HG02973 (cell line): Measurements from ENCODE around the gene TNPO2.

ENCODE experiments used
- ATAC-seq: cut with Tn5 transposase; IDR thresholded peaks from one replicate; pipeline ENCODE4 v1.9.1; 2021; ENCODE audit warnings: moderate library complexity; ENCODE audit not compliant: unreplicated experiment

Gene TNPO2

GRCh38 chr19:12723641-12724426 is at the start of gene TNPO2:
TSS of gene TNPO2 (minus strand) at chr19:12723932. CDS start at chr19:12720977, 2,955 bp downstream.
- ATAC-seq: no peak

- no peak for ATAC-seq
These were observed 48.6 kb upstream of the TNPO2 start for GRCh38 chr19:12772323-12772722.

GRCh38 chr19:12770922-12771321 is 47.2 kb upstream of the TNPO2 start:
- no peak for ATAC-seq

- ATAC-seq: no peak
These were observed 46.0 kb upstream of the TNPO2 start for GRCh38 chr19:12769689-12770088.

GRCh38 chr19:12767666-12768065 is 43.9 kb upstream of the TNPO2 start:
- no peak for ATAC-seq

GRCh38 chr19:12767150-12767549 is 43.4 kb upstream of the TNPO2 start:
- ATAC-seq: no peak

- ATAC-seq: no peak
These were observed 42.4 kb upstream of the TNPO2 start for GRCh38 chr19:12766051-12766521.

- no peak for ATAC-seq
These were observed 41.0 kb upstream of the TNPO2 start for GRCh38 chr19:12764698-12765097.

- no peak for ATAC-seq
These were observed 39.4 kb upstream of the TNPO2 start for GRCh38 chr19:12763100-12763499.

GRCh38 chr19:12759686-12760085 is 36.0 kb upstream of the TNPO2 start:
- ATAC-seq: no peak

GRCh38 chr19:12757544-12758274 is 34.0 kb upstream of the TNPO2 start:
- ATAC-seq: no peak

GRCh38 chr19:12756150-12756883 is 32.6 kb upstream of the TNPO2 start:
- ATAC-seq: no peak

GRCh38 chr19:12754465-12755196 is 30.9 kb upstream of the TNPO2 start:
- no peak for ATAC-seq

GRCh38 chr19:12752056-12752781 is 28.5 kb upstream of the TNPO2 start:
- no peak for ATAC-seq

GRCh38 chr19:12751635-12752034 is 27.9 kb upstream of the TNPO2 start, which contains the start of gene BEST2:
TSS of gene BEST2 (plus strand) at chr19:12751791. CDS start at chr19:12752593, 802 bp downstream.
- ATAC-seq: no peak

GRCh38 chr19:12750851-12751250 is 27.1 kb upstream of the TNPO2 start:
- no peak for ATAC-seq

GRCh38 chr19:12749938-12750521 is 26.3 kb upstream of the TNPO2 start:
- no peak for ATAC-seq

GRCh38 chr19:12748489-12748888 is 24.8 kb upstream of the TNPO2 start:
- ATAC-seq: no peak

GRCh38 chr19:12745166-12745897 is 21.6 kb upstream of the TNPO2 start:
- ATAC-seq: no peak
